T-cell (primary cell): ENCODE data around the gene OAS3. TPM values are rescaled to one million over a fixed set of nuclear protein-coding genes. Genes with fewer than 3 reads are reported as not detected.

ENCODE experiments used
- ATAC-seq, 4 experiments: fragments of 200-7000 bp in 3 of 4; fragments of 150-1000 bp in 1 of 4; cut with Tn5 transposase; replicated peaks in 1 of 4; 1 replicate in 3 of 4; 2 replicates in 1 of 4; pipeline ENCODE4 v1.10.0; 2021; ENCODE audit warnings: moderate library complexity in 3 of 4, mild to moderate bottlenecking in 2 of 4, moderate number of reproducible peaks in 1 of 4
- CTCF ChIA-PET, 2 donors: fragments of 300-600 bp; sonication (Branson Sonifier 250); formaldehyde crosslinking; loops; one replicate each; lab custom pipeline; 2022; ENCODE audit warnings: antibody characterized with exemption in 2 of 2; lab: Charles Lee
- POLR2A ChIA-PET, 2 donors: fragments of 300-600 bp; sonication (Branson Sonifier 250); formaldehyde crosslinking; loops; one replicate each; lab custom pipeline; 2022; ENCODE audit warnings: antibody characterized with exemption in 2 of 2; lab: Charles Lee
- DNase-seq, 35 experiments: peaks; one replicate each; pipeline versions ENCODE4 v3.0.0 to v3.0.0-alpha.2; 2013 to 2023
- H3K27ac ChIP-seq: one replicate; pipeline ENCODE4 v1.5.1; 2013; ENCODE audit warnings: low read length
- H3K27me3 ChIP-seq, 2 experiments: replicated peaks in 1 of 2; 1 replicate in 1 of 2; 2 replicates in 1 of 2; pipeline versions ENCODE4 v1.6.1 to v1.7.0; 2013; ENCODE audit warnings: low read length in 1 of 2, mixed read lengths in 1 of 2; ENCODE audit not compliant: control insufficient read depth in 2 of 2, insufficient read depth in 2 of 2; ENCODE audit errors: extremely low read depth in 1 of 2
- H3K36me3 ChIP-seq, 2 donors: 1 replicate in 1 of 2; 2 replicates in 1 of 2; pipeline versions ENCODE4 v1.6.1 to v1.7.0; 2013; ENCODE audit warnings: low read length in 1 of 2; ENCODE audit not compliant: control insufficient read depth in 2 of 2, insufficient read depth in 1 of 2; ENCODE audit errors: extremely low read depth in 1 of 2
- H3K4me1 ChIP-seq, 2 experiments: 1 replicate in 1 of 2; 2 replicates in 1 of 2; pipeline versions ENCODE4 v1.6.1 to v1.7.0; 2013; ENCODE audit warnings: low read length in 2 of 2, mixed read lengths in 1 of 2; ENCODE audit not compliant: insufficient read depth in 2 of 2, control insufficient read depth in 1 of 2; ENCODE audit errors: extremely low read depth in 1 of 2
- H3K4me3 ChIP-seq, 2 donors: 1 replicate in 1 of 2; 2 replicates in 1 of 2; pipeline versions ENCODE4 v1.5.1 to v1.7.0; 2013; ENCODE audit warnings: mild to moderate bottlenecking in 2 of 2, low read length in 1 of 2, moderate library complexity in 1 of 2; ENCODE audit not compliant: control insufficient read depth in 1 of 2; ENCODE audit errors: extremely low read depth in 1 of 2
- H3K9me3 ChIP-seq: 2 replicates; pipeline ENCODE4 v1.7.0; 2013
- H3K27ac Mint-ChIP-seq, 2 donors: one replicate each; pipeline ENCODE4 v1.8.0; 2020 to 2021; ENCODE audit warnings: mild to moderate bottlenecking in 2 of 2, mixed read lengths in 2 of 2
- H3K27me3 Mint-ChIP-seq, 2 donors: one replicate each; pipeline ENCODE4 v1.8.0; 2021 to 2022; ENCODE audit warnings: mixed read lengths in 2 of 2
- H3K36me3 Mint-ChIP-seq: one replicate; pipeline ENCODE4 v1.8.0; 2021; ENCODE audit warnings: mixed read lengths
- H3K4me1 Mint-ChIP-seq, 3 donors: one replicate each; pipeline ENCODE4 v1.8.0; 2020 to 2022; ENCODE audit warnings: mixed read lengths in 3 of 3, mild to moderate bottlenecking in 1 of 3
- H3K4me3 Mint-ChIP-seq, 3 donors: one replicate each; pipeline ENCODE4 v1.8.0; 2020 to 2022; ENCODE audit warnings: mild to moderate bottlenecking in 3 of 3, mixed read lengths in 3 of 3, moderate library complexity in 3 of 3
- H3K9me3 Mint-ChIP-seq, 3 donors: one replicate each; pipeline ENCODE4 v1.8.0; 2020 to 2022; ENCODE audit warnings: mixed read lengths in 3 of 3
- WGBS: methylation state at CpG from one replicate; pipeline ENCODE4 v1.1.5; 2013; ENCODE audit warnings: missing lambda C conversion rate; ENCODE audit not compliant: insufficient coverage; 5-methylcytosine and 5-hydroxymethylcytosine counted together
- total RNA-seq, 35 experiments: library from RNA in 6 of 35; stranded (reverse) in 6 of 35; fragments of 120-200 nt in 1 of 35; gene quantifications; one replicate each; pipeline versions ENCODE4 v1.2.1 to v1.2.4 and lab custom pipeline; 2013 to 2026

OAS3 gene
- total RNA-seq, 5 donors from 2014 or later (not counting 1 experiment from before 2014, with no cell fraction given): 18.4 to 38.5 (median 24.5) TPM

DNA sequence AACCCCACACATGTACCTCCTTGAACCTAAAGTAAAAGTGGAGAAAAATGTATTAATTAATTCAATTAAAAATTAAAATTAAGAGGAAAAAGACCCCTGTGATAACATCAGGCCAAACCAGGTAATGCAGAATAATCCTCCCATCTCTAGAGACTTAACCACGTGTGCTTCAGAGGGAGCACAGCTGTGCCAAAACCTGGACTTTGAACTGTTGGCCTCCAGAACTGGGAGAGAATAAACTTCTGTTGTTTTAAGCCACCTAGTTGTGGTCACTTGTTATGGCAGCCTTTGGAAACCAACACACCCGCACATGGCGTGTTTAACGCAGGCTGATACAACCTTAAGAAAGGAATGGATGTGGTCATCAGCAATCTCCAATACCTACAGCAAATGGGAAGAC, 63.9 kb downstream of the OAS3 start:
- no peak for DNase-seq
- Mint-ChIP-seq H3K27ac (no peak overlapping the region), H3K36me3 (peaks cover 86% of the 10 kb centered on the region), H3K4me1 (peaks cover 0 to 5% (median 2%) of the 10 kb centered on the region in 3 donors), H3K4me3 (no peak overlapping the region), H3K9me3 (no peaks in the 10 kb centered on the region), H3K27me3 (no peaks in the 10 kb centered on the region)
- no peak for ATAC-seq
- Histone ChIP-seq H3K9me3 (no peaks in the 10 kb centered on the region), H3K36me3 (peaks cover 12 to 98% of the 10 kb centered on the region in 2 donors), H3K27me3 (no peaks in the 10 kb centered on the region), H3K27ac (no peak overlapping the region), H3K4me3 (no peak overlapping the region), H3K4me1 (no peaks in the 10 kb centered on the region)
- 60% methylated on average over 1 of the region's 4 CpGs for WGBS
- POLR2A ChIA-PET: interaction anchor here (0.6 kb wide), 2 partner anchors 27 to 176 kb away, joined by 4 read pairs; no protein-coding TSS in a partner anchor
- CTCF ChIA-PET: interaction anchor here (0.6 kb wide), 3 partner anchors 35 to 1684 kb away, joined by 3 to 5 read pairs (median 4); no protein-coding TSS in a partner anchor

GRCh38 chr12:113002676-113003075, 64.4 kb downstream of the OAS3 start:
- Histone ChIP-seq H3K36me3 (peaks cover 16 to 98% of the 10 kb centered on the region in 2 donors), H3K27me3 (no peaks in the 10 kb centered on the region), H3K27ac (no peak overlapping the region), H3K4me1 (no peaks in the 10 kb centered on the region), H3K4me3 (no peak overlapping the region), H3K9me3 (no peaks in the 10 kb centered on the region)
- WGBS: 100% methylated on average over 4 of the region's 5 CpGs
- peaks cover 86% of the 10 kb centered on the region for H3K36me3 Mint-ChIP-seq
- no peaks in the 10 kb centered on the region for H3K27me3 Mint-ChIP-seq
- ATAC-seq (no peak), DNase-seq (no peak)
- H3K4me1 Mint-ChIP-seq: peaks cover 0 to 5% (median 2%) of the 10 kb centered on the region in 3 donors
- no peaks in the 10 kb centered on the region for H3K9me3 Mint-ChIP-seq
- ChIA-PET CTCF (no interaction called here), POLR2A (no interaction called here)
- no peak overlapping the region for H3K27ac Mint-ChIP-seq
- H3K4me3 Mint-ChIP-seq: no peak overlapping the region

- CTCF ChIA-PET: no interaction called here
- WGBS: 93% methylated on average over 8 of the region's 9 CpGs
- Histone ChIP-seq H3K36me3 (peaks cover 18 to 98% of the 10 kb centered on the region in 2 donors), H3K27me3 (no peaks in the 10 kb centered on the region), H3K9me3 (no peaks in the 10 kb centered on the region), H3K4me3 (no peak overlapping the region), H3K27ac (no peak overlapping the region), H3K4me1 (no peaks in the 10 kb centered on the region)
- H3K36me3 Mint-ChIP-seq: peaks cover 84% of the 10 kb centered on the region
- peaks cover 0 to 3% (median 2%) of the 10 kb centered on the region in 3 donors for H3K4me1 Mint-ChIP-seq
- ATAC-seq (no peak), DNase-seq (no peak)
- no peaks in the 10 kb centered on the region for H3K27me3 Mint-ChIP-seq
- H3K27ac Mint-ChIP-seq: no peak overlapping the region
- no peaks in the 10 kb centered on the region for H3K9me3 Mint-ChIP-seq
- POLR2A ChIA-PET: no interaction called here
- no peak overlapping the region for H3K4me3 Mint-ChIP-seq
These were observed 65.4 kb downstream of the OAS3 start for GRCh38 chr12:113003636-113004035.

DNA sequence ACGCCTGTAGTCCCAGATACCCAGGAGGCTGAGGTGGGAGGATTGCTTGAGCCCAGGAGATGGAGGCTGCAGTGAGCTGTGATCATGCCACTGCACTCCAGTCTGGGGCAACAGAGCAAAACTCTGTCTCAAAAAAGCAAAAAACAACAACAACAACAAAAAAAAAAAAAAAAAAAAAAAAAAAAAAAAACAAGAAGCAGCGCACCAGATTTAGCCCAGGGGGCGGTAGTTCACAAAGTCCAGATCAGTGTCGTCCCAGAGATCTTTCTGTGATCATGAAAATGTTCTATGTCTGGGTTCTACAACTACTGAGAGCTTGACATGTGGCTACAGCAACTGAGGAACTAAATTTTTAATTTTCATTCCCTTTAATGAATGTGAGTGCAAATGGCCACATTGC, 67.5 kb downstream of the OAS3 start:
- no peak for DNase-seq
- no peaks in the 10 kb centered on the region for H3K4me1 Mint-ChIP-seq
- CTCF ChIA-PET: interaction anchor here (0.6 to 1.1 kb wide), 4 partner anchors 13 to 190 kb away, joined by 3 to 7 read pairs (median 4); no protein-coding TSS in a partner anchor
- Histone ChIP-seq H3K4me3 (no peak overlapping the region), H3K27me3 (no peaks in the 10 kb centered on the region), H3K27ac (no peak overlapping the region), H3K36me3 (peaks cover 26 to 99% of the 10 kb centered on the region in 2 donors), H3K9me3 (no peaks in the 10 kb centered on the region), H3K4me1 (no peaks in the 10 kb centered on the region)
- H3K27ac Mint-ChIP-seq: no peak overlapping the region
- ATAC-seq: no peak
- no peak overlapping the region for H3K4me3 Mint-ChIP-seq
- peaks cover 3 to 4% (median 3%) of the 10 kb centered on the region in 3 donors for H3K9me3 Mint-ChIP-seq
- H3K36me3 Mint-ChIP-seq: peaks cover 85% of the 10 kb centered on the region
- POLR2A ChIA-PET: no interaction called here
- no CpG with 5 or more reads among the region's 4 CpGs for WGBS
- no peaks in the 10 kb centered on the region for H3K27me3 Mint-ChIP-seq

DNA sequence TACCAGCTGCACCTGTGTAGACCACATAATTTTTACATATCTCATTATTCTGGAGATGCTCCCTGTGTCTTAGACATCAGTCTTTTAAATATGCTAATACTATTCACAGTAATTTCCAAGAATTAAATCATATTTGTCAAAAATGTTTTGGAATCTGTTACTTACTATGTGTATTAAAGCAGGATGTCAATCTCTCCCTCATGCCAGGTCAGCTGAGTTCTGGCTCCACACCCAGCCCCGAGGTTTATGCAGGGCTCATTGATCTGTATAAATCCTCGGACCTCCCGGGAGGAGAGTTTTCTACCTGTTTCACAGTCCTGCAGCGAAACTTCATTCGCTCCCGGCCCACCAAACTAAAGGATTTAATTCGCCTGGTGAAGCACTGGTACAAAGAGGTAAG, 67.9 kb downstream of the OAS3 start:
- H3K27me3 Mint-ChIP-seq: no peaks in the 10 kb centered on the region
- no peak overlapping the region for H3K27ac Mint-ChIP-seq
- DNase-seq (no peak), ATAC-seq (no peak)
- POLR2A ChIA-PET: no interaction called here
- H3K9me3 Mint-ChIP-seq: peaks cover 5 to 7% (median 6%) of the 10 kb centered on the region in 3 donors
- Histone ChIP-seq H3K27me3 (no peaks in the 10 kb centered on the region), H3K4me1 (no peaks in the 10 kb centered on the region), H3K9me3 (peaks cover under 1% of the 10 kb centered on the region), H3K4me3 (no peak overlapping the region), H3K27ac (no peak overlapping the region), H3K36me3 (peaks cover 27 to 99% of the 10 kb centered on the region in 2 donors)
- H3K4me1 Mint-ChIP-seq: no peaks in the 10 kb centered on the region
- 87% methylated on average over 3 of the region's 7 CpGs for WGBS
- CTCF ChIA-PET: interaction anchor here (0.6 to 1.1 kb wide), 4 partner anchors 13 to 190 kb away, joined by 3 to 7 read pairs (median 4); no protein-coding TSS in a partner anchor
- H3K36me3 Mint-ChIP-seq: peaks cover 88% of the 10 kb centered on the region
- H3K4me3 Mint-ChIP-seq: no peak overlapping the region

DNA sequence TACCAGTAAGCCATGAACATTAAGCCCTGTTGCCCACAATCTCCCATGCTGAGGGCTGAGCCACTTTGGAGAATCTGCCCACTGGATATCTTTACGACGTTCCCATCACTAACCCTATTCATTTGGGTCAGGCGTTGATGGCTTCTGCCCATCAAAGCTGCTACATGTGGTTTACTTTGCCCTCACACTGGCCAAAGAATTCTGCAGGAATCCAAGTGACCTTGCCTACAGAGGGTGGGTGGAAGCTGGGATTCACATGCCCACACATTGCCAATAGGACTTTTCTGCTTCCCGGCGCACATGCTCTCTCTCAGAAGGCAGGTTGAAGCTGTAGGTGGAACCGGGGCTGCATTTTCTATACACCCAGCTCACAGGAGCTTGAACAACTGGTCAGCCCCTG, 68.4 kb downstream of the OAS3 start:
- Histone ChIP-seq H3K9me3 (peaks cover 3% of the 10 kb centered on the region), H3K27ac (no peak overlapping the region), H3K36me3 (peaks cover 29 to 99% of the 10 kb centered on the region in 2 donors), H3K4me1 (no peaks in the 10 kb centered on the region), H3K4me3 (no peak overlapping the region), H3K27me3 (no peaks in the 10 kb centered on the region)
- 94% methylated on average over 2 of the region's 6 CpGs for WGBS
- Mint-ChIP-seq H3K27ac (no peak overlapping the region), H3K9me3 (peaks cover 6 to 7% (median 6%) of the 10 kb centered on the region in 3 donors), H3K4me3 (no peak overlapping the region), H3K36me3 (peaks cover 89% of the 10 kb centered on the region), H3K27me3 (no peaks in the 10 kb centered on the region), H3K4me1 (no peaks in the 10 kb centered on the region)
- POLR2A ChIA-PET: no interaction called here
- DNase-seq (no peak), ATAC-seq (no peak)
- CTCF ChIA-PET: interaction anchor here (1.1 to 1.3 kb wide), 2 partner anchors 14 kb away, joined by 4 to 7 read pairs; no protein-coding TSS in a partner anchor
